GM21786 (cell line): ENCODE results near the gene ADGRE3.

ENCODE experiments used
- ATAC-seq: cut with Tn5 transposase; IDR thresholded peaks from one replicate; pipeline ENCODE4 v1.9.1; 2021; ENCODE audit not compliant: unreplicated experiment

ADGRE3 gene

GRCh38 chr19:14674764-14675163 is at the start of gene ADGRE3:
Gene ADGRE3 (minus strand): TSS chr19:14674844. CDS start chr19:14674770, 74 bp downstream.
- no peak for ATAC-seq

GRCh38 chr19:14722127-14722526 is 47.5 kb upstream of the ADGRE3 start:
- ATAC-seq = no peak

- no peak for ATAC-seq
Measured at GRCh38 chr19:14719162-14719561, 44.5 kb upstream of the ADGRE3 start.

GRCh38 chr19:14718522-14719116 is 44.0 kb upstream of the ADGRE3 start:
- no peak for ATAC-seq

- no peak for ATAC-seq
Measured at GRCh38 chr19:14715841-14716240, 41.2 kb upstream of the ADGRE3 start.

- no peak for ATAC-seq
Measured at GRCh38 chr19:14704450-14704849, 29.8 kb upstream of the ADGRE3 start.

- ATAC-seq = no peak
Measured at GRCh38 chr19:14703833-14704232, 29.2 kb upstream of the ADGRE3 start.

- no peak for ATAC-seq
Measured at GRCh38 chr19:14700711-14701375, 26.2 kb upstream of the ADGRE3 start.

- no peak for ATAC-seq
Measured at GRCh38 chr19:14699641-14700040, 25.0 kb upstream of the ADGRE3 start.

GRCh38 chr19:14695471-14695870 is 20.8 kb upstream of the ADGRE3 start:
- no peak for ATAC-seq

- no peak for ATAC-seq
Measured at GRCh38 chr19:14694641-14695266, 20.1 kb upstream of the ADGRE3 start.

- ATAC-seq = peak; percentile 83
Measured at GRCh38 chr19:14689598-14690503, 15.2 kb upstream of the ADGRE3 start, which contains the start of gene ZNF333. Gene ZNF333 (plus strand): TSS chr19:14690048. CDS start chr19:14693492, 3,444 bp downstream.

GRCh38 chr19:14686411-14686810 is 11.8 kb upstream of the ADGRE3 start:
- no peak for ATAC-seq

GRCh38 chr19:14683439-14683838 is 8.8 kb upstream of the ADGRE3 start:
- no peak for ATAC-seq

GRCh38 chr19:14682084-14682483 is 7.4 kb upstream of the ADGRE3 start:
- no peak for ATAC-seq

GRCh38 chr19:14678199-14678598 is 3.6 kb upstream of the ADGRE3 start:
- ATAC-seq = no peak

- ATAC-seq = no peak
Measured at GRCh38 chr19:14677464-14677863, 2.8 kb upstream of the ADGRE3 start.

- no peak for ATAC-seq
Measured at GRCh38 chr19:14676762-14677161, 2.1 kb upstream of the ADGRE3 start.

- ATAC-seq = no peak
Measured at GRCh38 chr19:14673088-14673487, 1.6 kb downstream of the ADGRE3 start.

GRCh38 chr19:14672188-14672872 is 2.3 kb downstream of the ADGRE3 start:
- ATAC-seq = no peak

- no peak for ATAC-seq
Measured at GRCh38 chr19:14670408-14670807, 4.2 kb downstream of the ADGRE3 start.
